GM12864 (cell line): ENCODE data around the gene FAM193A.

ENCODE experiments used
- DNase-seq: peaks from one replicate; pipeline ENCODE4 v3.0.0-alpha.2; 2011; ENCODE audit warnings: low read depth
- H3K4me3 ChIP-seq: 2 replicates; pipeline ENCODE4 v1.5.1; 2011; ENCODE audit warnings: mild to moderate bottlenecking, low read depth, low read length, control low read depth
- TF ChIP-seq, protein P1 (sequence below): IDR thresholded peaks from 2 replicates; pipeline ENCODE4 v1.5.1; 2011; ENCODE audit warnings: low read depth, mild to moderate bottlenecking, moderate library complexity, low read length, control low read depth, inconsistent platforms; ENCODE audit errors: missing control alignments

FAM193A gene

DNA sequence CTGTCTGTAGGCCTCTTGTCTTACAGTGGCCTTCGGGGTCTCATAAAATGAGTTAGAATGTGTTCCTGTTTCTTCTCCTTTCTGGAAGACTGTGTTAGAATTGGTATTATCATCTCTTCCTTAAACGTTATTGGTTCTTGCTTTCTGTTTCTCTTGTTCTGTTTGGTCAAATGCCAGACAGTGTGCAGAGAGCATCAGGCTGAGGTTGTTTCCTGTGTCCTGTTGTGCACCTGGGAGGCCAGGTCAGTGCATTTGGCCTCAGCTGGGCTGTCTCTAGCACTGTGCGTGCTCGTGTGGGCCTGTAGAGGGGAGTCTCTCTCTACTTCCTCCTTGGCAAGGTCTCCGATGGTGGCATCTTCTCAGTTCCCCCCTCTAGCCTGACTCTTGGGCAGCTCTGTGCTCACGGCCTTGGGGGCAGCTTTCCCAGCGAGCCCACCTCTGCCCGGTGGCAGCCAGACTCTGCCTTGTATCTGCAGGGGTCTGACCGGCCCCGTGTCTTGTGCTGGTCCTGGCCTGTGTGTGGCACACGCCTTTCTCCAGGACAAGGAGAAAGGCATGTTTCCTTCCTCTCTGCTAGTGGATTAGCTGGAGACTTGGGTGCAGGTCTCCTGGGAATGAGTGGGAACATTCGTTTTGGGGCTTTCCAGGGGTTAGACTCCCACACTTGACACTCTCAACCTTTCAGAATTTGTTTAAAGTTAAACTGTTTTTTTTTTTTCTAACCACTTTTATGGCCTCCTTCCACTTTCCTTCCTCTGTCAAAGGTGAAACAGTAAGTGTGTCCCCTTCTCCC is 62.3 kb downstream of the FAM193A start:
- DNase-seq = peak; percentile 46
- peak overlapping the region; percentile 9 for H3K4me3 ChIP-seq
- TF ChIP-seq, protein P1, sequence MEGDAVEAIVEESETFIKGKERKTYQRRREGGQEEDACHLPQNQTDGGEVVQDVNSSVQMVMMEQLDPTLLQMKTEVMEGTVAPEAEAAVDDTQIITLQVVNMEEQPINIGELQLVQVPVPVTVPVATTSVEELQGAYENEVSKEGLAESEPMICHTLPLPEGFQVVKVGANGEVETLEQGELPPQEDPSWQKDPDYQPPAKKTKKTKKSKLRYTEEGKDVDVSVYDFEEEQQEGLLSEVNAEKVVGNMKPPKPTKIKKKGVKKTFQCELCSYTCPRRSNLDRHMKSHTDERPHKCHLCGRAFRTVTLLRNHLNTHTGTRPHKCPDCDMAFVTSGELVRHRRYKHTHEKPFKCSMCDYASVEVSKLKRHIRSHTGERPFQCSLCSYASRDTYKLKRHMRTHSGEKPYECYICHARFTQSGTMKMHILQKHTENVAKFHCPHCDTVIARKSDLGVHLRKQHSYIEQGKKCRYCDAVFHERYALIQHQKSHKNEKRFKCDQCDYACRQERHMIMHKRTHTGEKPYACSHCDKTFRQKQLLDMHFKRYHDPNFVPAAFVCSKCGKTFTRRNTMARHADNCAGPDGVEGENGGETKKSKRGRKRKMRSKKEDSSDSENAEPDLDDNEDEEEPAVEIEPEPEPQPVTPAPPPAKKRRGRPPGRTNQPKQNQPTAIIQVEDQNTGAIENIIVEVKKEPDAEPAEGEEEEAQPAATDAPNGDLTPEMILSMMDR = peak; percentile 66

DNA sequence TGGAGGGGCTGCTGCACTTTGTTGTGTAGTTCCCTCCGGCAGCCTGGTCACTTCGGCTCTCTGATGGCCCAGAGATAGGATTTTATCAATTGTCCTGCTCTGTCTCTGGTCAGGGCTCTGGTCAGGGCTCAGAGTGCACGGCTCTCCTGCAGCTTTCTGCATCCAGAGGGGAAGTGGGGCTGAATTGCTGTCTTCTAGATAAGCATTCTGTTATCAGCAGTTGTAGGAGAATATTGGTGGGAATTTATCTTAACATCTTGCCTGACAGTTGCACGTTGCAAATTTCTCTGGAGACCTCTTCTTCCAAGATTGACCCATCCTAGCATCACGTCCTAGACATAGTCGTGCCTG is 62.8 kb downstream of the FAM193A start:
- TF ChIP-seq, protein P1 = no peak
- DNase-seq = no peak
- no peak overlapping the region; the same call in 1 of the 2 replicates for H3K4me3 ChIP-seq

DNA sequence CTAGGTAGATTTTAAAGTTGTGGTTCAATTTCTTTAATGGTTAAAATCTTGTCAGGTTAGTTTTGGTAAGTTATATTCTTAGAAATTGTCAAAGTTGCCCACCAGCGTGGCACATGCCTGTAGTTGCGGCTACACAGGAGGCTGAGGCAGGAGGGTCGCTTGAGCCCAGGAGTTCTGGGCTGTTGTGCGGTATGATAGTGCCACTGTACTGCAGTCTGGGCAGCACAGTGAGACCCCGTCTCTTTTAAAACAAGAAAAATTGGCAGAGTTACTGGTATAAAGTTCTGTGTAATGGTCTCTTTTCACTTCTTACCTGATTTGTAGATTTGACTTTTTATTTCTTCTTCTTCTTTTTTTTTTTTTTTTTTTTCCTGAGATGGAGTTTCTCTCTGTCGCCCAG is 64.4 kb downstream of the FAM193A start:
- no peak overlapping the region for H3K4me3 ChIP-seq
- no peak for DNase-seq
- TF ChIP-seq, protein P1 = no peak

DNA sequence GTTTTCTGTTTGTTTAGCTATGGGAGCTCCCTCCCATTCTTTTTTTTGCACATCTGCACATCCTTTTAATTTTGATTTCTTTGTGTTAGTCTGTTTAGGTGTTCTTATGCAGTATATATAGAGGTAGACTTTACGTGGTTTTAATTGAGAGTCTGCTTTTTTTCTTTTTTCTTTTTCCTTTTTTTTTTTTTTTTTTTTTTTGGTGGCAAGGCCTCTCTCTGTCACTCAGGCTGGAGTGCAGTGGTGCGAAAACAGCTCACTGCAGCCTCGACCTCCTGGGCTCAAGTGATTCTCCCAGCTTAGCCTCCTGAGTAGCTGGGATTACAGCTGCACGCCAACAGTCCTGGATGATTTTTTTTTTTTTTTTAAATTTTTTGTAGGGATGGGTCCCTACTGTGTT is 68.2 kb downstream of the FAM193A start:
- TF ChIP-seq, protein P1 = no peak
- DNase-seq = no peak
- H3K4me3 ChIP-seq = no peak overlapping the region

DNA sequence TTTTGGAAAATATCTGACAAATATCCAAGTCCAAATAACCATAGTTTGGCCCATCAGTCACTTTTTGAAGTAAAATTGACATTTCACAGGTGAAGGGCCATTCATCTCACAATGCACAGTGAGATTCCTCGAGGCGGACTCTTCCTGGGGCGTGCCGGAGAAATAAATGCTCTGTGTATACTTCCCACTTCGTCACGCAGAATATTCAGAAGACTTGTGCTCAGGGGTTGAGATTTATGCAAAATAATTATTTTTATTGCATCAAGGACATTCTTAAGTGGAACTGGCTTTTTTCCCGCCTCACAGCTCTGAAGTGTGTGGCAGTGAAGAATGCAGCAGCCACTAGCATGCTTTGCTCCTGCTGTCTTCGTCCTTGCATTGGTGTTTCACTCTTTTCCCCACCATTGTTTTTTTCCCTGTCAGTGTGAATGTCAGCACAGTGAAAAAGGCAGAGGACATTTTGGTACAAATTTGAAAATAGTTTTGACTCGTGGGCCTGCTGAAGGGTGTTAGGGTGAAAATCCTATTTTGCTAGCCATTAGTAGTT is 70.6 kb downstream of the FAM193A start:
- TF ChIP-seq, protein P1 = no peak
- no peak overlapping the region for H3K4me3 ChIP-seq
- DNase-seq = no peak

DNA sequence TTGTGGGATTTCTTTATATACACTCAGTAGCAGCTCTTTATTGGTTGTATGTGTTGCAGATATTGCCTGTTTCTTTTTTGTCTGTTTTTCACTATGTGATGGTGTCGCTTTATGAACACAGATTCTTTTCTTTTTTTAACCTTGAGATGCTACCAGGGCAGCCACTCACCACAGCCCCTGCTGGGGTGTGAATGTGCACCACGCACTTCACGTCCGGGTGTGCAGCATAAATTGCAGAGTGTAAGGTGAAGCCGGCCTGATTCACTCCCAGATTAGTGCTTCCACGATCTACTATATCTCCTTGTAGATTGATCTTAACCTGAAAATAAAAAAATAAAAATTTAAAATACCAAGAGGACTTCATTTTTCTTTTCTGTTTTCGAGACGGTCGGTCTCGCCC is 71.4 kb downstream of the FAM193A start:
- DNase-seq = no peak
- TF ChIP-seq, protein P1 = no peak
- H3K4me3 ChIP-seq = no peak overlapping the region

DNA sequence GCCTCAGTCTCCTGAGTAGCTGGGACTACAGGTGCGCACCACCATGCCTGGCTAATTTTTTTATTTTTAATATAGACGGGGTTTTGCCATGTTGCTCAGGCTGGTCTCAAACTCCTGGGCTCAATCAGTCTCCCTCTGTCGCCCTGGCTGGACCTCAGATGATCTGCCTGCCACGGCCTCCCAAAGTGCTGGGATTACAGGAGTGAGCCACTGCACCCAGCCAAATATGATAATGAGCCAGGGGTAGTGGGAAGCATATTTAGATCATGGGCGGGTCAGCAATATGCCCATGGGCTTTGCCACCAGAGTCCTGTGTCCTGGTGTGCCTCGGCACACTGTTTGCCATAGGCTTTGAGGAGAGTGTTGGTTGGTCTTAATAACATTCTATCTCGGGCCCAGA is 71.8 kb downstream of the FAM193A start:
- H3K4me3 ChIP-seq = no peak overlapping the region
- TF ChIP-seq, protein P1 = no peak
- no peak for DNase-seq
